Measurements from ENCODE around the gene GRB2. TPM values are rescaled to one million over a fixed set of nuclear protein-coding genes. Genes with fewer than 3 reads are reported as not detected.

GRB2 gene
- total RNA-seq, 1 experiment from 2014 or later = 115 TPM

GRCh38 chr17:75388476-75389030 lies 16.9 kb downstream of the GRB2 start:
- CTCF ChIA-PET = no interaction called here
- no peak overlapping the region for H3K4me3 Mint-ChIP-seq (ENCODE audit: unreplicated experiment)
- no peak for DNase-seq
- peaks cover 36% of the 10 kb centered on the region for H3K36me3 Mint-ChIP-seq (ENCODE audit: insufficient read depth, unreplicated experiment)
- Histone ChIP-seq H3K36me3 (ENCODE audit: control insufficient read depth, insufficient read depth, low read length) (peaks cover 2% of the 10 kb centered on the region; the same call in 1 of the 2 replicates), H3K4me1 (peaks cover 34% of the 10 kb centered on the region), H3K9me3 (no peaks in the 10 kb centered on the region), H3K27me3 (replicated peaks; ENCODE audit: control insufficient read depth, insufficient read depth, low read length) (no peaks in the 10 kb centered on the region), H3K4me3 (ENCODE audit: low read depth, low read length) (no peak overlapping the region)
- no TSS peak for BruUV-seq (replicated peaks)
- intact Hi-C loops (cut with micrococcal nuclease; ENCODE audit: unreplicated experiment) = no loop called here
- no peaks in the 10 kb centered on the region for H3K9me3 Mint-ChIP-seq (ENCODE audit: unreplicated experiment)
- no peak overlapping the region for H3K27ac Mint-ChIP-seq (ENCODE audit: unreplicated experiment)
- no peak for TF ChIP-seq CTCF (IDR thresholded peaks at IDR 0.05; ENCODE audit: insufficient read depth in 1 of 2, low read depth in 1 of 2, low read length in 1 of 2, severe bottlenecking in 1 of 2, unreplicated experiment in 1 of 2)
- peaks cover 17% of the 10 kb centered on the region for H3K4me1 Mint-ChIP-seq (ENCODE audit: low read depth, unreplicated experiment)
- POLR2A ChIA-PET = no interaction called here
- H3K27me3 Mint-ChIP-seq (ENCODE audit: insufficient read depth, unreplicated experiment) = no peaks in the 10 kb centered on the region

- Mint-ChIP-seq H3K4me1 (ENCODE audit: low read depth, unreplicated experiment) (peaks cover 20% of the 10 kb centered on the region), H3K4me3 (ENCODE audit: unreplicated experiment) (no peak overlapping the region), H3K27me3 (ENCODE audit: insufficient read depth, unreplicated experiment) (no peaks in the 10 kb centered on the region), H3K9me3 (ENCODE audit: unreplicated experiment) (no peaks in the 10 kb centered on the region), H3K36me3 (ENCODE audit: insufficient read depth, unreplicated experiment) (peaks cover 37% of the 10 kb centered on the region), H3K27ac (ENCODE audit: unreplicated experiment) (no peak overlapping the region)
- intact Hi-C loops (cut with micrococcal nuclease; ENCODE audit: unreplicated experiment) = no loop called here
- peaks cover 34% of the 10 kb centered on the region for H3K4me1 ChIP-seq
- DNase-seq = no peak
- ChIA-PET CTCF (no interaction called here), POLR2A (no interaction called here)
- no peaks in the 10 kb centered on the region for H3K9me3 ChIP-seq
- no peak for TF ChIP-seq CTCF (IDR thresholded peaks at IDR 0.05; ENCODE audit: insufficient read depth in 1 of 2, low read depth in 1 of 2, low read length in 1 of 2, severe bottlenecking in 1 of 2, unreplicated experiment in 1 of 2)
- H3K4me3 ChIP-seq (ENCODE audit: low read depth, low read length) = no peak overlapping the region
- H3K36me3 ChIP-seq (ENCODE audit: control insufficient read depth, insufficient read depth, low read length) = no peaks in the 10 kb centered on the region
- no TSS peak for BruUV-seq (replicated peaks)
- no peaks in the 10 kb centered on the region for H3K27me3 ChIP-seq (replicated peaks; ENCODE audit: control insufficient read depth, insufficient read depth, low read length)
Measured at GRCh38 chr17:75387771-75388170, 17.7 kb downstream of the GRB2 start.

GRCh38 chr17:75386430-75386829 lies 19.0 kb downstream of the GRB2 start:
- no TSS peak for BruUV-seq (replicated peaks)
- no peak overlapping the region for H3K4me3 ChIP-seq (ENCODE audit: low read depth, low read length)
- TF ChIP-seq CTCF (IDR thresholded peaks at IDR 0.05; ENCODE audit: insufficient read depth in 1 of 2, low read depth in 1 of 2, low read length in 1 of 2, severe bottlenecking in 1 of 2, unreplicated experiment in 1 of 2) = no peak
- H3K27me3 ChIP-seq (replicated peaks; ENCODE audit: control insufficient read depth, insufficient read depth, low read length) = no peaks in the 10 kb centered on the region
- Mint-ChIP-seq H3K4me3 (ENCODE audit: unreplicated experiment) (no peak overlapping the region), H3K36me3 (ENCODE audit: insufficient read depth, unreplicated experiment) (peaks cover 33% of the 10 kb centered on the region), H3K27ac (ENCODE audit: unreplicated experiment) (no peak overlapping the region), H3K27me3 (ENCODE audit: insufficient read depth, unreplicated experiment) (no peaks in the 10 kb centered on the region), H3K4me1 (ENCODE audit: low read depth, unreplicated experiment) (peaks cover 13% of the 10 kb centered on the region), H3K9me3 (ENCODE audit: unreplicated experiment) (no peaks in the 10 kb centered on the region)
- peaks cover 31% of the 10 kb centered on the region for H3K4me1 ChIP-seq
- ChIA-PET CTCF (no interaction called here), POLR2A (no interaction called here)
- H3K9me3 ChIP-seq = no peaks in the 10 kb centered on the region
- no peaks in the 10 kb centered on the region for H3K36me3 ChIP-seq (ENCODE audit: control insufficient read depth, insufficient read depth, low read length)
- intact Hi-C loops (cut with micrococcal nuclease; ENCODE audit: unreplicated experiment) = no loop called here
- DNase-seq = no peak
